Ovary (tissue), 3 donors: ENCODE measurements around the gene LHFPL4.

Experiments
- CTCF ChIP-seq, 3 donors: fragments of 450-650 bp in 2 of 3; fragments of 200-600 bp in 1 of 3; IDR thresholded peaks; one replicate each; pipeline versions ENCODE4 v1.5.1 to v1.8.0; 2016 to 2022; ENCODE audit warnings: antibody characterized with exemption in 3 of 3, mild to moderate bottlenecking in 1 of 3
- EP300 ChIP-seq: sonication (generic); formaldehyde crosslinking; IDR thresholded peaks from one replicate; pipeline ENCODE4 v1.6.1; 2017; ENCODE audit warnings: antibody characterized with exemption
- POLR2A ChIP-seq: fragments of 450-650 bp; IDR thresholded peaks from one replicate; pipeline ENCODE4 v1.6.1; 2017; ENCODE audit warnings: antibody characterized with exemption, mild to moderate bottlenecking, moderate library complexity
- donor health status: DM: no; HTN: no; CAD: no.

- TF ChIP-seq POLR2A: no peak
- TF ChIP-seq CTCF (IDR thresholded peaks at IDR 0.05): no peak
- TF ChIP-seq EP300: no peak
Measured at GRCh38 chr3:9500108-9501050, 53.2 kb downstream of the LHFPL4 start.
